Measurements from ENCODE around the gene LOXL3.

LOXL3 gene

DNA sequence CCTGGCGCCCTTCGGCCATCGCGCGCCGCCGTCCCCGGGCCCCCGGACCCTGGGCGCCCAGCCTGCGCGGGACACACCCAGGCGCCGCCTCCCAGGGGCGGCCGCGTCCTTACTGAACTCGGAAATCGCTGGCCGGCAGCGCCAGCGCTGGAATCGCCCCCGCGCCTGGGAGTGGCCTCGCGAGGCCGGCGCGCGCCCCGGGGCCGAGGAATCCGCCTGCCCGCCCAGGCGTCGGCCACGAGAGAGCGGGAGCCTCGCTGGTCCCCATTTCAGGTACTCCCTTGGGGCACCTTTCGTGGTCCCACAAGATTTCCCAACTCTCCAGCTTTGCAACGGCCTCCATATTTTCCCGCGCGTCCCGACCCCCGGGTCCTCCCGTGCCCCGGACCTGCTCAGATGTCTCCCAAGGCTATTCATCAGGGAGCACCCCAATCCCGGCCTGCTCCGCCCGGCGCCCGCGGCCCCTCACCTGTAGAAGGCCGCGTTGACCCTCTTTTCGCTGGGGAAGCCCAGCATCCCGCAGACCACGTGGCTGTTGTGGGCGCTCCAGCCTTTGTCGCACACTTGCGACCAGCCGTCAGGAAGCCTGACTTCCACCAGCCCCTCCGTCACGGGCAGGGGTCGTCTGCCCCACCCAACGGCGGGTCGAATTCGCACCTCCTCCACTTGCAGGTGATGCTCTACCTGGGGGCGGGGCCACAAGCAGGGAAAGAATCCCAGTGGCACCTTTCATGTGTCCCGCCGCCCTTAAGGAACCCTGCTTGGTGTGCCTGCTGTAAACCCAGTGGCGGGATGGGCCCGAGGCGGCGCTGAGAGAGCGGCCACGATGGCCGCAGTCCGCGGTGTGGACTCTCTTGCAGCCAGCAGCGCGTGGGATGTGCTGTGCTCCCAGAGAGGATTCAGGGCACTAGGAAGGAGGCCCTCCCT is 4.6 kb downstream of the LOXL3 start:
- DNase-seq: no peak

DNA sequence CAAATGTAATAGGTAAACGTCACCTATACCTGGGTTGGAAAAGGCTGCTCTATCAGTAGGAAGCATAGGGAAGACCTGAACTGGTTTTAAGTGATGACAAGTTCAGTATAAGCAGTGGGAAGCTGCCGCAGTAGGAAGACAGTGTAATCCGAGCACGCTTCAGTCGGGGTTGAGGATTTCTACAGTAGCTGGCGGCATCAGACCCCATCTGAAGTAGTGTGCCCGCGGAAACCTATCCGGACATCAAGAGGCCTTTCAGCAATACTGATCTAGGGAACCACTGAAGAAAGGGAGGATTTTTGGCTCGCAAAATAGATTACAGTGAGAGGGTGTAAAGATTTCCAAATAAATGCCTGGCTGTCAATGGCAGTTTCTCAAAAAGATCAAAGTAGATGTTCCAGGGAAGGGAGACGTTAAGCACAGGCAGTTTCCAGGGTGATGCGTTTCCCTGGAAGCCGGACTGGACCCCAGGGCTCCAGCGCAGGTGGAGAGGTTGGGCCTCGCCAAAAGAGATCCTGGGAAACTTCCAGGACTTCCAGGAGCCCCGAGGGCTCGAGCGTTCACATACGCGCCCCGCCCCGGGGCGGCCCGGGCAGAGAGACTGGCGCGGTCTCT is 5.3 kb downstream of the LOXL3 start:
- no peak for DNase-seq

DNA sequence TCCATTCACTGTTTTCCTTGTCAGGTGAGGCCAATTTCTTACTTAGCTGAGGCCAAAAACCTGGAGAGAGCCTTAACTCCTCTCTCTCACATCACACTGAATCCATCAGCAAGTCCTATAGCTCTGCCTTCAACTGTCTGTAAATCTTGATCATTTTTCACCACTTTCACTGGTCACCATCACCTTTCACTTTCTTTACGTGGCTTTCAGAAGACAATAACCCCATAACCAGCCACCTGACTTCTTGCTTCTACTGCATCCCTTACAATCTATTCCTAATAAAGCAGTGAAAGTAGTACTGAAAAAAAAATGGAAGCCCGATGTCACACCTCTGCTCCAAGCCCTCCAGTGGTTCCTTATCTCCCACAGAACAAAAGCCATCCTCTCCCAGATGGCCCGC is 7.7 kb downstream of the LOXL3 start:
- no peak for DNase-seq

DNA sequence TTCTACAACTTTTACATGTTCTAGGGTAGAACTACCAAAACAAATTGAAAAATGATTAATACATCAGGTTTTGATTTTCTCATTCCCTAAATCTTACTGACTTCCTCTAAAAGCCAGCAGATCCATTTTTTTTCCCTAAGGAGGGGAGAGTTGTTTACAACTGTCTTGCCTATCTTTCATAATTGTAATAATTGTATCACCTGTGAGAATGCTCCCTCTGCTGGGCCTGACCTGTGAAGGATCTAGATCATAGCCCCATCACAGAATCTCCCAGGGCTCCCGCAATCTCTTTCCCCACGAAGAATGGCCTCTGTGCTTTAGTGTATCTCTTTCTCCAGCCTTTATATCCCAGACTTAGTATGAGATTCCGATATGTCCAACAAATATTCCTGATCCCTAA is 9.1 kb downstream of the LOXL3 start:
- no peak for DNase-seq

DNA sequence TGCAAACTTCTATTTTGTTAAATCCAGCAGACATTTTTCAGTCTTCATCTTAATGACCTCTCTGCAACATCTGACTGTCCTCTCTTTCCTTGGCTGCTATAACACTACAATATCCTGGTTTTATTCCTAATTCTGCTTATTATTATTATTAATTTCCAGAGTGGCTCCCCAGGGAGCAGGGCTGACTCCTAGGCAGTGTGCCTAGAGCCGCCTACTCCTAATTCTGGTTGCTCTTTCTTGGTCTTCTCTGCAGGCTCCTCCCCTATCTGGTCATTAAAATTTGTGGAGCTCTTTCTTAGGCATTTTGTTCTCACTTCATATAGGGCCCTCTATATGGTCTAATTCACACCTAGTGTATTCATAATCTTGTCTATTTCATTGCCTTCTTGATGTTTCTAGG is 10.8 kb downstream of the LOXL3 start:
- no peak for DNase-seq

DNA sequence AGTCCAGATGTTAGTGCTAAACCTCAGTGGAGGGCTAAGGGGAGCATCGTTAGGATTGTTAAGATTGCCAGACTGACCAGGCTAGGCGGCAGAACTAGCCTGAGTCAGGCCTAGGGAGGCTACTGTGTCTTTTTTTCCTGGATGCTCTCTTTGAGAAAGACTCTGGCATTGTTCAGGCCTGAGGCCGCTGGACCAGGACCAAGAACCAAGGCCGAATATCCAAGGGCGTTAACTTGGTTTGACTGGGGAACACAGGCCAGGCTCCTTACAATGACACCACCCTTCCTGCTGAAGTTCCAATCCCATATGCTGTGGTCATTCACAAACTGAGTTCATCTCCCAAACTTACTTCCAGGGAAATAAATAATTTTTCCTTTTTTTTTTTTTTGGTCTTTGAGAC is 13.5 kb downstream of the LOXL3 start:
- DNase-seq: no peak

DNA sequence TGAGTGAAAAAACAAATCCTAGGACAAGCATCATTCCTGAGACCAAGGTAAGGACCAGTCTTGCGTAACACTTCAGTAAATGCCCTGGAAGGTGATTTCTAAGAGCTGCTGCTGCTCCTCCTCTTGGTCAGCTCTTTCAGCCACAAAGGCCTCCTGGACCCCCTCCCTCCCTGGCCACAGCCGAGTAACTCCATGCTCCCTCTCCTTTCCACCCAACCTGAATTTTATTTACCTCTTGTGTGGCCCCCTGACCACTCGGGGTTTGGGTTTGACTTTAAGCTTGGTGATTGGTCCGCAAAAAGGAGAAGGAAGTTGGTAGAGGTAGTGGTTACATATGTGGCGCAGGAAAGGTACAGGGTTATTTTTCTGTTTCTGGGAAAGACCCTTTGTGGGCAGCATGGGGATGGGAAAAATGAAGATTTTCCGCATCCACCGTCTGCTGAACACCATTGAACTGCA is 14.8 kb downstream of the LOXL3 start:
- no peak for DNase-seq

DNA sequence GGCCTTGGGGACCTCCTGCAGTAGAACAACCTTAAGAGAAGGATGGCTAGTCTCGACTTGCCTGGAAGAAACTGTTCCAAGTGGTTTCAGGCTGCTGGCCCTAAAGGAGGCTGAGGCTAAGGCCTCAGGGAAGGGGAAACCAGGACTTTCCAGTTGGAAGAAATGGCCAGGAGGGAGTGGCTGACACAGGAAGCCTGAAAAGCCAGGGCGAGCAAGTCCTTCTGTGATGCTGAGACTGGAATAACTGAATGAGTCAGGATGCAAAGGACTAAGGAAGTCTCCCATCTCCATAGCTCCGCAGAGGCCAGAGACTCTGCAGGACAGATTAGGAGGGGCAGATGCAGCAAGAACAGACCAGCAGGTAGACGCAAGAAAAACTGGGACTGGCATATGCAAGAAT is 16.6 kb downstream of the LOXL3 start:
- no peak for DNase-seq

DNA sequence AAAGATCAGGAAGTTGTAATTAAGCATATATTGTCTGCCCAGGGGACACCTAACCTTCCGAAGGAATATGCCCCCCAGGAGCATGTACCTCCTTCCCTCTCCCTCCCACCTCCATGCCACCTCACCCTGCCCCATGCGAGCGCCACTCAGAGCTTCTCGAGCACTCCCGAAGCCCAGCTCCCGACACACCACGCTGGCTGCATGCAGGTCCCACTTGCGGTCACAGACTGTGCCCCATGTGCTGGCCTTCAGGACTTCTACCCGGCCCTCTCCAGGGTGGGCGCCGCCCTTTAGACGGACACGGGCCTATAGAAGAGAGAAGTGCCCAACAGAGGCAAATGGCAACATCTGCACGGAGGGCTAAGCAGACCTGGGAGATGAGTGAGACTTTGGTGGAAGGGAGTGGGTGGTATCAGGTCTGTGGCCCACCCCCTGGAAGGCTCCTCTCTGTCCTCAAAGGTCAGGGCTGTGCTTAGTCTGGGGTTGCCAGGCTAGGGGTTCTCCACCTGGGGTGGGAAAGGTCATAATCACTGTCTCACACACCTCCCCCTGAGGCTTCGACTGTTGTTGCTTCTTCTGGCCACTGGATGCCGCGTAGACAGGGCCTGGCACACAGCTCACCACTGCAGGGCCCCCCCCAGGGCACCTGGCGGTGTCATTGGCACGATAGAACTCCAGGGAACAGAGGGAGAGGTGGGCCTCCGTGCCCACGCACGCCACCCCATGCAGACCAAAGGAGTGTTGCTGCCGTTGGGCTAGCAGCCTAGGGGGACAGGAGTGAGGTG is 17.4 kb downstream of the LOXL3 start:
- DNase-seq: no peak

DNA sequence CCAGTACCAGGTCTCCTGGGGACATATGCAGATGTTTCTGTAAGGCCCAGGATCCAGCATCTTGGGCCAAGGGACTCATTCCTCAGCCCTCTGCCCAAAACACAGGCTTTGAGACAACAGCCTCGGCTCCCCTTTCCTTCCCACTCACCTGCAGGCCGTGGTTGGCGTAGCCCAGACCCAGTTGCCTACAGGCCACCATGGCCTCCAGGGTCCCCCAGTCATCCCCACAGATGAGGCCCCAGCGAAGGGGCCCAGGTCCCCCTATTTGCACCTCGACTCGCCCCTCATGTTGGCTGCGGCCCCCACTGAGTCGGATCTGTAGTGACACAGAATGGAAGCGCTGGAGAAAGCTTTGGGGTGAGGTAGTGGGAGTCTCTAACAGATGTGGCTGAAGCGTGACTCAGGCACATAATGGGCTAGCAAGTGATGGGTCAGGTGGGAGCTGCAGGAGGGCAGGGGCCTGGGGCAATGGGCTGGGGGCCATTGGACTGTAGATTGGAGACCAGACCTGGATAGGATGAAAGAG is 18.2 kb downstream of the LOXL3 start:
- no peak for DNase-seq

DNA sequence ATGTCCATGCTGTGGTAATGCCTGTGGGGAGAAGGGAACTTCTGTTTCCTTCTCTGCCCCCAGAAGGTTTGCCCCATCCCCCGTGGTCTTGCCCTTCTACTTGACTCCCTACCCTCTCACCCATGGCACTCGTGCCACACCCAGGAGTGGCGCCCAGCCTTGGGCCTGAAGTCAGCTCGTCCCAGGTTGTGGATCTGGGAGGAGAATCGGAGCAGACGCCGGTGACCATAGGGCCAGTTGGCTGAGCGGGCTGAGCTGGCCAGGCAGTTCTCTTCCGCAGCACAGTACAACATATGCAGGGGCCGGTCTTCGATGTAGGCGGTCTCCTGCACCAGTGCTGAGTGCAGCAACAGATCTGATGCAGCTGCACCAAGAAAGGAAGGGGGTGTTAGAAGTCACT is 19.3 kb downstream of the LOXL3 start:
- DNase-seq: no peak

DNA sequence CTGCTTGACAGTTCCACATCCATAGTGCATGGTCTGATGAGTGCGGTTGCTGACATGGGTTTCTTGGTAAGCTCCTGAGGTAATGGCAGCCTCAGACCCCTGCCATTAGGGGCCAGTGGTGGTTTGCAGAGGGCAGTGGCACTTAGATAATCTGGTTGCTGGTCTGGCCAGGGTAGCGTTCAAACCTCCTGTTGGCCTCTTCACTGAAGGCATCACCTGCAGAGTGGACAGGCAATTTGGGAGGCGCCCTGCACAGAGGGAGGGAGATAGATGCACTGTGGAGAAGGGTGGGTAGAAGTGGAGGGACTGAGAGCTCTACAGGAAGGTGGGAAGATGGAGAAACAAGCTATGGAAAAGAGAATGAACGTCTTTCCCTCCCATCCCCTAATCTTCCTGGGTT is 20.3 kb downstream of the LOXL3 start:
- no peak for DNase-seq

DNA sequence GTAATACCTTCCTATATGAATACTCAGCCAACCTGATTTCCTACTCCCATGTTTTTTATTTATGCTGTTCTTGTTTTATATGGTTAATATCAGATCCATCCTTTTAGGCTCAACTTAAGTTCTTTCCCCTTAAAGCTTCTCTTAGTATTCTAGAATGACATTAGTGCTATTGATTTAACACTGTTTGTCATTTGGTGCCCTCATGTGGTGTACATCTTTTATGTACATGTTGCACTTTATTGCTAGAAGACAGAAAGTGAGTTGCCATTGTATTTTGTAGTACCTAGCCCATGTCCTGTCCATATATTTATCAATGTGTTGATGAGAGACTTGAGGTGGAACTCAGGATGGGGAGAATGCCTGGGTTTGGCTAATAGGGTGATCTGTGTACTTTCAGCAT is 21.5 kb downstream of the LOXL3 start:
- no peak for DNase-seq

DNA sequence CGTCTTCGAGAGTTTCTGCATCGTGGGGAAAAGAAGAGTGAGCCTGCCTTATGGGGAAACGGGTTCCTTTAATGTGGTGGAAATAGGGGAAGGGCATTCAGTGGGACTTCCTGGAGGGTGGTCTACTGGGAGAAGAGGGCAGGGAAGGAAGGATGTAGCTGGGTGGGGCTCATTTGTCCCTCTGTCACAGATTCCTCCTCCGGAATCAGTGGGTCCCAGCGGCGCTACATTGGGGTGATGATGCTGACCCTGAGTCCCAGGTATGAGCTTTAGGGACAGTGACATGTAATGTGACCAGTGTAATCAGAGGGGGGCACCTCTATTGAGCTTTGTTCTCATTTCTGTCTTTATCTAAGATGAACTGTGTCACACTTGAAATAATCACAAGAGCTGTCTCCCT is 22.1 kb downstream of the LOXL3 start:
- DNase-seq: no peak

DNA sequence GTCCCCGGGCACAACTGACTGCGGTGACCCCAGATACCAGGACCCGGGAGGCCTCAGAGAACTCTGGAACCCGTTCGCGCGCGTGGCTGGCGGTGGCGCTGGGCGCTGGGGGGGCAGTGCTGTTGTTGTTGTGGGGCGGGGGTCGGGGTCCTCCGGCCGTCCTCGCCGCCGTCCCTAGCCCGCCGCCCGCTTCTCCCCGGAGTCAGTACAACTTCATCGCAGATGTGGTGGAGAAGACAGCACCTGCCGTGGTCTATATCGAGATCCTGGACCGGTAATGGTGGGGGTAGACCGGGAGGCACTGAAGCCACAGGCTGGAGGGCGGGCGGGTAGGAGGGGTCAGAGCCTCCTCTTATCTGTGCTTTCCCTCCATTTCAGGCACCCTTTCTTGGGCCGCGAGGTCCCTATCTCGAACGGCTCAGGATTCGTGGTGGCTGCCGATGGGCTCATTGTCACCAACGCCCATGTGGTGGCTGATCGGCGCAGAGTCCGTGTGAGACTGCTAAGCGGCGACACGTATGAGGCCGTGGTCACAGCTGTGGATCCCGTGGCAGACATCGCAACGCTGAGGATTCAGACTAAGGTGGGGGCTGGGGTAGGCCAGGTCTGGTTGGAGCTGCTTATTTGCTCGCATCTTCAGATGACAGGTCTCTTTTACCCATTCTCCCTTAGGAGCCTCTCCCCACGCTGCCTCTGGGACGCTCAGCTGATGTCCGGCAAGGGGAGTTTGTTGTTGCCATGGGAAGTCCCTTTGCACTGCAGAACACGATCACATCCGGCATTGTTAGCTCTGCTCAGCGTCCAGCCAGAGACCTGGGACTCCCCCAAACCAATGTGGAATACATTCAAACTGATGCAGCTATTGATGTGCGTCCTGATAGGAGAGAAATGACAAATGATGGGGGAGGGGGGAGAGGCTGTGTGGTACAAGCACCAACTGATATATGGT is 23.2 kb downstream of the LOXL3 start:
- peak in 1 of 4 experiments; percentile 22 for DNase-seq

DNA sequence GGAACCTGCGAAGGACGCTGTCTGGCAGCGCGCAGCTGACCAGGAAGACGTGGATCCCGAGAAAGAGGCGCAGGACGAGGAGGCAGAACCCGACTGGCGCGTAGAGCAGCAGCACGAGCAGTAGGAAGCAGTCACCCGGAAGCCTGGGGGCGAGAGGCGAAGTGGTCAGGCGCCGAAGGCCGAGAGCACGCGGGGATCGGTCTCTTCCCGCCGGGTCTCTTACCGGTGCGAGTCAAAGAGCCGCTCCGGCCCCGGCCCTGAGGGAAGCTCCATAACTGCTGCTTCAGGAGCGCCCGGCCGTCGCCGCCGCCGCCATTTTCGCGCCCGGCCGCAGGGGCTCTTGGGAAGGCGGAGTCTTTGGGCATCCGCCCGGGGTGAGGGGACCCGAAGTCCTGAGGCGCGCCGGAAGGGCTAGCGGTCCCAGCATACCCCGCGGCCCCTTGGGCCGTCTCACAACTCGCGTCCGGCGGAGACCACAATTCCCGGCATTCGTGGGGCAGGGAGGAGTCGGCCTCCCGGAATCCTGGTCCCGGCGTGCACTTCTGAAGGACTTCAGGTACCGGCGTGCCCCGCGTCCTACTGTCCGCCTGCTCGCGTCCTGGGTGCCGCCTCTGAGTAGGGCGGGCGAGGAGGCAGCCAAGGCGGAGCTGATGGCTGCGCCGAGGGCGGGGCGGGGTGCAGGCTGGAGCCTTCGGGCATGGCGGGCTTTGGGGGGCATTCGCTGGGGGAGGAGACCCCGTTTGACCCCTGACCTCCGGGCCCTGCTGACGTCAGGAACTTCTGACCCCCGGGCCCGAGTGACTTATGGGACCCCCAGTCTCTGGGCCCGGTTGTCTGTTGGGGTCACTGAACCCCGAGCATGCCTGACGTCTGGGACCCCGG is 24.1 kb downstream of the LOXL3 start, which contains the start of the genes AUP1 and HTRA2:
Gene AUP1, minus strand, starts transcription at position 350 of the 882 bp plus-strand sequence. Its CDS starts 77 bp downstream, at position 273.
Gene HTRA2, plus strand, starts transcription at position 577 of the 882 bp plus-strand sequence. Its CDS starts 74 bp downstream, at position 651.
- DNase-seq: peak; percentile 60 to 82 (median 76)

DNA sequence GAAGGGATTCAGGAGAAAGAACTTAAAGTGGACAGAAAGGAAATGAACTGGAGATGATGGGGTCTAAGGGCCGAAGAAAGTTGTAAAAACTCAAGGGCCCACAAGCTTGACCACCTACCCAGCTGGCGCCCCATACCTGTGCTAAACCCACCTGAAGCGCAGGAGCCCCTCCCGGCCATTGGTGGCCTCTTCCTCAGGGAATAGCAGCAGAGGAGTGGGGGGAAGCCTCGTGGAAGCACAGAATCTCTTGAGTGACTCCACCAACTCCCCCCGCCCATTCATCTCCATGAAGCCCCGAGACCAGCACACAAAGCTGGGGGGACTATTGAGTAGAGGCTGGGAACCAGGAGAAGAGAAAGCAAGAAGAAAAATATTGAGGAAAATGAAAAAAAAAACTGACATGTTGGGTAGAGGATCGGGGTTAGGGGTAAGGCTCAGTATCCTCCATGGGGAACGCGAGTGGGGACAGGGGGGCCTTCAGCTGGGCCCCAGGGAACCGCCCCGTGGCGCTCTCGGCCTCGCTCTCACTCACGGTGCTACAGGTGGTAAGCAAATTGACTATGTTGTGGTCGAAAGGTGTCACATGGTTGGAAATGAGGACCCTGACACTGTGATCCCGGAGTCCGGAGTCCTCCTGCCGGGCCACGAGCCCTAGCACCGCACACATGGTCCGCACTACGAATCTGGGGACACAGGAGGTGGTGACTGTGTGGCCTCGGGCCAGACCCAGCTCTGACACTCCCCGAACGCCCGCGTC is 25.0 kb downstream of the LOXL3 start:
- peak in 1 of 4 experiments; percentile 35 for DNase-seq

DNA sequence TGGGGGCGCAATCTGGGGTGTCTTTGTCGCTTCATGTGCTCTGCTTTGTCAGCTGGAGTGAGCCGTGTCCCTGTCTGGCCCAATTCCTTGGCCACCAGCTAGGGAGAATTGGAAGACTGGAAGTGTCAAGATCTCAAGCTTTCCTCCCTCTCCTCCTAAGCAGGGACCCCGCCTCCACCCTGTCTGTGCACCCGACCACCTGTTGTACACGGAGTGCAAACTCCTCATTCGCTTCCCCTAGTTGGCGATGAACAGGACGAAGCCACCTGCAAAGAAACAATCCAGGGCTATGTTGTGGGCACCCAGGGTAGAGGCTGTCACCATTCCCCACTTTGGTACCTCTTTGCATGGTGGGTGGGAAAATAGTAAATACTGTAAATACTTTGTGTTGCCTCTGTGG is 26.0 kb downstream of the LOXL3 start:
- no peak for DNase-seq

DNA sequence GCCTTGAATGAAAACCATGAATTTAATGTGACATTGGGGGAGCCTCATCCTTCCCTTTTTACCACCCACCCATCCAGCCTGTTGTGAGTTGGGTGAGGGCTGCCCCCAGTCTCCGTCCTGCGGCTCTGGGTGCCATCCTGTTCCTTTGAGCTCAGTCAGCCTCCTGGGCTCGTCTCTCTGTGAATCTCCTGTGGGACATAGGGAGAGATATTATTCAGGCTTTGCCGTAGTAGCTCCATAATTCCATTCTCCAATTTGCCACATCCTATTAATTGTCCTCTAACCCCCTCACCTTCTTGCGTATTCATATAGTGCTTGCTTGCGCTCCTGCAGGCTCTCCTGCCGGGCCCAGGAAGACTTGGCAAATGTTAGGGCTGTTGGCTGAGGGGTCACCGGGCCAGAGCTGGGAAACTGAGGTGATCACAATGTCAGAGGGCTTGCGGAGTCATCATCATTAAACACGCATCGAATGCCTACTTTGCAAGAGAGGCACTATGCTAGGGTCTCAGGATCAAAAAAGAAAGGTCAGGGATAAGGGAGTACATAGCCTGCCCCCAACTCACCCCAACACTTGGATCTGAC is 27.0 kb downstream of the LOXL3 start:
- DNase-seq: no peak

Data from activated naive CD4-positive, alpha-beta T cell (primary cell).